Sigmoid colon (tissue), 7 donors: Measurements from ENCODE around the gene JAKMIP1. TPM values are rescaled to one million over a fixed set of nuclear protein-coding genes. Genes with fewer than 3 reads are reported as not detected.

Experiments used
- DNase-seq: peaks from one replicate; pipeline ENCODE4 v3.0.0-alpha.2; 2019
- H3K27ac ChIP-seq, 4 donors: fragments of 200-600 bp; sonication (generic); one replicate each; pipeline ENCODE4 v1.5.1; 2016 to 2019; ENCODE audit warnings: mild to moderate bottlenecking in 1 of 4
- H3K27me3 ChIP-seq, 3 donors: fragments of 200-600 bp; sonication (generic); one replicate each; pipeline ENCODE4 v1.5.1; 2019; ENCODE audit warnings: mild to moderate bottlenecking in 1 of 3
- H3K36me3 ChIP-seq, 4 donors: fragments of 200-600 bp; sonication (generic); one replicate each; pipeline ENCODE4 v1.5.1; 2016 to 2019
- H3K4me1 ChIP-seq, 4 donors: fragments of 200-600 bp; sonication (generic); one replicate each; pipeline ENCODE4 v1.5.1; 2017 to 2019
- H3K4me3 ChIP-seq, 4 donors: fragments of 200-600 bp; sonication (generic); one replicate each; pipeline ENCODE4 v1.5.1; 2017 to 2019; ENCODE audit warnings: mild to moderate bottlenecking in 2 of 4, moderate library complexity in 1 of 4
- H3K9me3 ChIP-seq, 4 donors: fragments of 200-600 bp in 3 of 4; sonication (generic) in 3 of 4; one replicate each; pipeline versions ENCODE4 v1.5.1 to v1.6.1; 2013 to 2019
- EP300 ChIP-seq, 4 donors: sonication (generic); formaldehyde crosslinking; IDR thresholded peaks; one replicate each; pipeline ENCODE4 v1.6.1; 2017; ENCODE audit warnings: antibody characterized with exemption in 4 of 4
- POLR2A ChIP-seq, 2 donors: fragments of 450-650 bp; IDR thresholded peaks; one replicate each; pipeline ENCODE4 v1.6.1; 2016; ENCODE audit warnings: antibody characterized with exemption in 2 of 2, mild to moderate bottlenecking in 2 of 2, moderate library complexity in 2 of 2
- POLR2AphosphoS5 ChIP-seq, 4 donors: sonication (generic); formaldehyde crosslinking; IDR thresholded peaks; one replicate each; pipeline ENCODE4 v1.6.1; 2017; ENCODE audit warnings: antibody characterized with exemption in 4 of 4
- WGBS, 2 donors: extraction: QIAGEN DNeasy Blood & Tissue Kit; methylation state at CpG; one replicate each; pipeline ENCODE4 v1.1.7; 2013; 5-methylcytosine and 5-hydroxymethylcytosine counted together
- intact Hi-C: fragments of 100-400 bp; cut with DNase I; formaldehyde crosslinking; loops from one replicate; pipeline ENCODE4 v1.15.1; 2023
- polyA plus RNA-seq, 3 donors: library from polyadenylated mRNA; stranded (reverse); fragments of 200-250 nt; gene quantifications; one replicate each; pipeline ENCODE4 v1.2.3, GENCODE V29; 2013
- total RNA-seq, 4 donors: library from RNA; depleted of rRNA; stranded (reverse); fragments of >200 nt; gene quantifications; one replicate each; pipeline ENCODE4 v1.1.0, GENCODE V29; 2016
- TF ChIP-seq, protein P1 (sequence below), 4 experiments: fragments of 450-650 bp in 3 of 4; fragments of 200-600 bp in 1 of 4; IDR thresholded peaks; one replicate each; pipeline ENCODE4 v1.5.1; 2016 to 2019; ENCODE audit warnings: antibody characterized with exemption in 4 of 4, mild to moderate bottlenecking in 3 of 4, moderate library complexity in 2 of 4
- donor health status: healthy with polysubstance abuse.
- donor health status: Bipolar disorder and iron deficiency.
- donor health status: healthy.

Gene JAKMIP1
- total and polyA plus RNA-seq, 7 donors: 0.49 to 3.9 (median 1.8) TPM; not detected in 2

- intact Hi-C loops: no loop called here
- TF ChIP-seq EP300 (IDR thresholded peaks at IDR 0.05) (no peak), POLR2A (IDR thresholded peaks at IDR 0.05) (no peak), POLR2AphosphoS5 (IDR thresholded peaks at IDR 0.05) (no peak)
- TF ChIP-seq, protein P1, sequence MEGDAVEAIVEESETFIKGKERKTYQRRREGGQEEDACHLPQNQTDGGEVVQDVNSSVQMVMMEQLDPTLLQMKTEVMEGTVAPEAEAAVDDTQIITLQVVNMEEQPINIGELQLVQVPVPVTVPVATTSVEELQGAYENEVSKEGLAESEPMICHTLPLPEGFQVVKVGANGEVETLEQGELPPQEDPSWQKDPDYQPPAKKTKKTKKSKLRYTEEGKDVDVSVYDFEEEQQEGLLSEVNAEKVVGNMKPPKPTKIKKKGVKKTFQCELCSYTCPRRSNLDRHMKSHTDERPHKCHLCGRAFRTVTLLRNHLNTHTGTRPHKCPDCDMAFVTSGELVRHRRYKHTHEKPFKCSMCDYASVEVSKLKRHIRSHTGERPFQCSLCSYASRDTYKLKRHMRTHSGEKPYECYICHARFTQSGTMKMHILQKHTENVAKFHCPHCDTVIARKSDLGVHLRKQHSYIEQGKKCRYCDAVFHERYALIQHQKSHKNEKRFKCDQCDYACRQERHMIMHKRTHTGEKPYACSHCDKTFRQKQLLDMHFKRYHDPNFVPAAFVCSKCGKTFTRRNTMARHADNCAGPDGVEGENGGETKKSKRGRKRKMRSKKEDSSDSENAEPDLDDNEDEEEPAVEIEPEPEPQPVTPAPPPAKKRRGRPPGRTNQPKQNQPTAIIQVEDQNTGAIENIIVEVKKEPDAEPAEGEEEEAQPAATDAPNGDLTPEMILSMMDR (IDR thresholded peaks at IDR 0.05): no peak
- peak; percentile 28 for DNase-seq
These were observed 73.2 kb downstream of the JAKMIP1 start for GRCh38 chr4:6126971-6127745.

GRCh38 chr4:6125103-6125651, 75.2 kb downstream of the JAKMIP1 start:
- Histone ChIP-seq H3K36me3 (no peaks in the 10 kb centered on the region), H3K27me3 (no peaks in the 10 kb centered on the region), H3K4me1 (no peaks in the 10 kb centered on the region), H3K27ac (no peak overlapping the region), H3K9me3 (no peaks in the 10 kb centered on the region), H3K4me3 (no peak overlapping the region)
- TF ChIP-seq POLR2A (IDR thresholded peaks at IDR 0.05): no peak
- no peak for TF ChIP-seq POLR2AphosphoS5 (IDR thresholded peaks at IDR 0.05)
- TF ChIP-seq EP300 (IDR thresholded peaks at IDR 0.05): no peak
- TF ChIP-seq, protein P1 (IDR thresholded peaks at IDR 0.05): no peak
- WGBS, 2 donors: 55 to 62% methylated on average over 5 of the region's 5 CpGs
- intact Hi-C loops: no loop called here
- peak; percentile 50 for DNase-seq

More at GRCh38 chr4:6126971-6127745, 73.2 kb downstream of the JAKMIP1 start:
- Histone ChIP-seq H3K27me3 (no peaks in the 10 kb centered on the region), H3K9me3 (no peaks in the 10 kb centered on the region), H3K27ac (no peak overlapping the region), H3K36me3 (no peaks in the 10 kb centered on the region), H3K4me1 (no peaks in the 10 kb centered on the region), H3K4me3 (no peak overlapping the region)
- WGBS, 2 donors: 81 to 85% methylated on average over 20 of the region's 20 CpGs

- peak; percentile 50 for DNase-seq
- 89 to 91% methylated on average over 6 of the region's 6 CpGs for WGBS, 2 donors
- Histone ChIP-seq H3K9me3 (no peaks in the 10 kb centered on the region), H3K4me1 (no peaks in the 10 kb centered on the region), H3K27me3 (no peaks in the 10 kb centered on the region), H3K27ac (no peak overlapping the region), H3K4me3 (no peak overlapping the region), H3K36me3 (no peaks in the 10 kb centered on the region)
- intact Hi-C loops: no loop called here
- TF ChIP-seq POLR2AphosphoS5 (IDR thresholded peaks at IDR 0.05): no peak
- TF ChIP-seq POLR2A (IDR thresholded peaks at IDR 0.05): no peak
- no peak for TF ChIP-seq EP300 (IDR thresholded peaks at IDR 0.05)
These were observed 75.8 kb downstream of the JAKMIP1 start for GRCh38 chr4:6124386-6125102.

DNA sequence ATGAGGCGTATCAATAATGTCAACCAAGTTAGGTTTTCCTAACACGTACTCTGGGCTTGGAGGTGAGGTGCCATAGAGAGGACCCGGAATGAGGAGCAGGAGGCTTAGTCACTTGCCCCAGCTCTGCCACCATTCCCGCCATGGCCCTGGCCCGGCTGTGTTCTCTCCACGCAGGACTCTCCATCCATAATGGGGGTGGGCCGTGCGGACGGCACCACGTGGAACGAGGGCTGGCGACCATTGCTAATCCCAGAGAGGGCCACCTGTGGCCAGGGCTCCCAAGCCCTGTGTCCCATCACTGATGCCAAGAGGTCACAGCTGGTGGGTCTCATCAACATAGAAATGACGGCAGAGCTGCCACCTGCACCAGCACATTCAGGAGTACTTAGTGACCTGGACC, 76.4 kb downstream of the JAKMIP1 start:
- DNase-seq: no peak
- Histone ChIP-seq H3K4me3 (no peak overlapping the region), H3K36me3 (no peaks in the 10 kb centered on the region), H3K4me1 (no peaks in the 10 kb centered on the region), H3K27ac (no peak overlapping the region), H3K27me3 (no peaks in the 10 kb centered on the region), H3K9me3 (no peaks in the 10 kb centered on the region)
- 94 to 95% methylated on average over 13 of the region's 13 CpGs for WGBS, 2 donors
- intact Hi-C loops: no loop called here
- TF ChIP-seq EP300 (IDR thresholded peaks at IDR 0.05) (no peak), POLR2A (IDR thresholded peaks at IDR 0.05) (no peak)

GRCh38 chr4:6123541-6123940, 76.8 kb downstream of the JAKMIP1 start:
- H3K36me3 ChIP-seq: no peaks in the 10 kb centered on the region
- intact Hi-C loops: no loop called here
- H3K27ac ChIP-seq: no peak overlapping the region
- H3K4me3 ChIP-seq: no peak overlapping the region
- no peaks in the 10 kb centered on the region for H3K4me1 ChIP-seq
- no peaks in the 10 kb centered on the region for H3K9me3 ChIP-seq
- H3K27me3 ChIP-seq: no peaks in the 10 kb centered on the region
- no peak for TF ChIP-seq POLR2AphosphoS5 (IDR thresholded peaks at IDR 0.05)
- TF ChIP-seq EP300 (IDR thresholded peaks at IDR 0.05): no peak
- WGBS, 2 donors: 58 to 85% methylated on average over 2 of the region's 2 CpGs
- DNase-seq: no peak

GRCh38 chr4:6123116-6123515, 77.2 kb downstream of the JAKMIP1 start:
- H3K27me3 ChIP-seq: no peaks in the 10 kb centered on the region
- no peaks in the 10 kb centered on the region for H3K36me3 ChIP-seq
- 72 to 83% methylated on average over 7 of the region's 7 CpGs for WGBS, 2 donors
- no peaks in the 10 kb centered on the region for H3K4me1 ChIP-seq
- intact Hi-C loops: no loop called here
- H3K27ac ChIP-seq: no peak overlapping the region
- H3K9me3 ChIP-seq: no peaks in the 10 kb centered on the region
- no peak overlapping the region for H3K4me3 ChIP-seq
- no peak for TF ChIP-seq EP300 (IDR thresholded peaks at IDR 0.05)
- TF ChIP-seq, protein P1 (IDR thresholded peaks at IDR 0.05): no peak
- TF ChIP-seq POLR2AphosphoS5 (IDR thresholded peaks at IDR 0.05): no peak
- TF ChIP-seq POLR2A (IDR thresholded peaks at IDR 0.05): no peak
- DNase-seq: no peak
